Smooth muscle cell (in vitro differentiated cells): Measurements from ENCODE around the gene SCN9A. TPM values are rescaled to one million over a fixed set of nuclear protein-coding genes. Genes with fewer than 3 reads are reported as not detected.

Experiments
- DNase-seq: peaks from one replicate; lab custom pipeline; 2025; ENCODE audit not compliant: unreplicated experiment; lab: John Stamatoyannopoulos, UW
- H2AFZ ChIP-seq: fragments of 200-600 bp; sonication (generic); 2 replicates; pipeline ENCODE4 v1.6.0; 2016; ENCODE audit warnings: antibody characterized with exemption, low read depth, mild to moderate bottlenecking
- H3F3A ChIP-seq: fragments of 200-600 bp; sonication (generic); 2 replicates; pipeline ENCODE4 v1.6.0; 2017; ENCODE audit warnings: antibody characterized with exemption, low read depth
- H3K27ac ChIP-seq: fragments of 200-600 bp; sonication (generic); 2 replicates; pipeline ENCODE4 v1.5.1; 2016; ENCODE audit warnings: low read depth, mild to moderate bottlenecking
- H3K27me3 ChIP-seq: fragments of 200-600 bp; sonication (generic); 2 replicates; pipeline ENCODE4 v1.6.1; 2016; ENCODE audit warnings: low read depth, mild to moderate bottlenecking
- H3K36me3 ChIP-seq: fragments of 200-600 bp; sonication (generic); 2 replicates; pipeline ENCODE4 v1.5.1; 2016; ENCODE audit warnings: low read depth
- H3K4me1 ChIP-seq: fragments of 200-600 bp; sonication (generic); 2 replicates; pipeline ENCODE4 v1.5.1; 2016; ENCODE audit warnings: low read depth
- H3K4me2 ChIP-seq: fragments of 200-600 bp; sonication (generic); 2 replicates; pipeline ENCODE4 v1.6.0; 2016; ENCODE audit warnings: mild to moderate bottlenecking
- H3K4me3 ChIP-seq: fragments of 200-600 bp; sonication (generic); 2 replicates; pipeline ENCODE4 v1.5.1; 2016; ENCODE audit warnings: mild to moderate bottlenecking
- H3K79me2 ChIP-seq: fragments of 200-600 bp; sonication (generic); 2 replicates; pipeline ENCODE4 v1.6.0; 2016; ENCODE audit warnings: low read depth, mild to moderate bottlenecking
- H3K9ac ChIP-seq: fragments of 200-600 bp; sonication (generic); 2 replicates; pipeline ENCODE4 v1.6.0; 2016; ENCODE audit warnings: low read depth
- H3K9me3 ChIP-seq: fragments of 200-600 bp; sonication (generic); replicated peaks from 2 replicates; pipeline ENCODE4 v1.5.1; 2016; ENCODE audit warnings: low read depth
- H4K20me1 ChIP-seq: fragments of 200-600 bp; sonication (generic); 2 replicates; pipeline ENCODE4 v1.6.0; 2016; ENCODE audit warnings: low read depth
- CTCF ChIP-seq: fragments of 200-600 bp; sonication (generic); IDR thresholded peaks from 2 replicates; pipeline ENCODE4 v1.5.1; 2017; ENCODE audit warnings: borderline replicate concordance, mild to moderate bottlenecking, antibody characterized with exemption; ENCODE audit not compliant: insufficient read depth, poor library complexity, severe bottlenecking
- WGBS: methylation state at CpG from one replicate; pipeline ENCODE4 v1.1.7; 2016; ENCODE audit warnings: low lambda C conversion rate; 5-methylcytosine and 5-hydroxymethylcytosine counted together
- polyA plus RNA-seq: library from polyadenylated mRNA; unstranded; fragments of >200 nt; fragmentation: Nextera tagmentation; extraction: Ambion mirVana; gene quantifications from 2 replicates; pipeline ENCODE4 v1.2.1, GENCODE V29; 2016
- total RNA-seq: library from RNA; depleted of rRNA; stranded (reverse); fragments of >200 nt; gene quantifications from 2 replicates; pipeline ENCODE4 v1.2.3, GENCODE V29; 2014

The SCN9A gene
- total and polyA plus RNA-seq, 2 experiments from 2014 or later, result 0.49 TPM; not detected in 1

GRCh38 chr2:166230024-166230723, 145.6 kb downstream of the SCN9A start:
- Histone ChIP-seq H3F3A (no peaks in the 10 kb centered on the region), H3K27ac (no peak overlapping the region), H3K79me2 (no peaks in the 10 kb centered on the region), H3K9ac (no peak overlapping the region), H3K27me3 (no peaks in the 10 kb centered on the region), H3K4me3 (no peak overlapping the region), H3K4me1 (no peaks in the 10 kb centered on the region), H3K9me3 (no peaks in the 10 kb centered on the region), H3K4me2 (no peak overlapping the region), H3K36me3 (no peaks in the 10 kb centered on the region), H4K20me1 (no peaks in the 10 kb centered on the region), H2AFZ (no peak overlapping the region)
- no peak for TF ChIP-seq CTCF
- 80% methylated on average over 4 of the region's 4 CpGs for WGBS
- no peak for DNase-seq

- no peaks in the 10 kb centered on the region for H3K27me3 ChIP-seq
- no peak overlapping the region for H3K9ac ChIP-seq
- H3K4me2 ChIP-seq, result no peak overlapping the region
- H3K4me3 ChIP-seq, result no peak overlapping the region
- no peaks in the 10 kb centered on the region for H3F3A ChIP-seq
- no peak overlapping the region for H3K27ac ChIP-seq
- no peaks in the 10 kb centered on the region for H3K36me3 ChIP-seq
- H4K20me1 ChIP-seq, result no peaks in the 10 kb centered on the region
- no peak for TF ChIP-seq CTCF
- H3K79me2 ChIP-seq, result no peaks in the 10 kb centered on the region
- no peaks in the 10 kb centered on the region for H3K4me1 ChIP-seq
- DNase-seq, result no peak
- no peak overlapping the region for H2AFZ ChIP-seq
- no peaks in the 10 kb centered on the region for H3K9me3 ChIP-seq
These were observed 146.1 kb downstream of the SCN9A start for GRCh38 chr2:166229678-166230023.

GRCh38 chr2:166224197-166224596, 151.5 kb downstream of the SCN9A start:
- Histone ChIP-seq H3K79me2 (no peaks in the 10 kb centered on the region), H3K4me2 (no peak overlapping the region), H3K9ac (no peak overlapping the region), H4K20me1 (no peaks in the 10 kb centered on the region), H3K27ac (no peak overlapping the region), H3F3A (no peaks in the 10 kb centered on the region), H3K4me1 (no peaks in the 10 kb centered on the region), H3K27me3 (no peaks in the 10 kb centered on the region), H3K9me3 (no peaks in the 10 kb centered on the region), H3K36me3 (no peaks in the 10 kb centered on the region), H2AFZ (no peak overlapping the region), H3K4me3 (no peak overlapping the region)
- TF ChIP-seq CTCF, result no peak
- DNase-seq, result no peak

GRCh38 chr2:166223298-166223697, 152.4 kb downstream of the SCN9A start:
- Histone ChIP-seq H3K27me3 (no peaks in the 10 kb centered on the region), H4K20me1 (no peaks in the 10 kb centered on the region), H2AFZ (no peak overlapping the region), H3F3A (no peaks in the 10 kb centered on the region), H3K9me3 (no peaks in the 10 kb centered on the region), H3K4me1 (no peaks in the 10 kb centered on the region), H3K4me3 (no peak overlapping the region), H3K4me2 (no peak overlapping the region), H3K36me3 (no peaks in the 10 kb centered on the region), H3K9ac (no peak overlapping the region), H3K79me2 (no peaks in the 10 kb centered on the region), H3K27ac (no peak overlapping the region)
- no peak for DNase-seq
- WGBS, result 93% methylated on average over 4 of the region's 4 CpGs
- TF ChIP-seq CTCF, result no peak
